Umbilical cord (tissue), 2 donors: Measurements from ENCODE around the gene DAD1. TPM values are rescaled to one million over a fixed set of nuclear protein-coding genes. Genes with fewer than 3 reads are reported as not detected.
"Not testable (repeated sequence)": the region's sequence is repeated elsewhere in the genome, so short reads cannot be mapped to it uniquely, and the experiment has no call there.

Experiments used
- DNase-seq: peaks from one replicate; pipeline ENCODE4 v3.0.0-alpha.2; 2015; ENCODE audit warnings: low spot score
- total RNA-seq: library from RNA; depleted of rRNA; stranded (reverse); fragments of >200 nt; gene quantifications from one replicate; pipeline ENCODE4 v1.2.3, GENCODE V29; 2014; ENCODE audit warnings: low replicate concordance; ENCODE audit not compliant: insufficient read depth

DAD1 gene
- total RNA-seq, 1 donor from 2014 or later = 160 TPM

GRCh38 chr14:22569106-22569736 lies 19.8 kb downstream of the DAD1 start:
- no peak for DNase-seq

GRCh38 chr14:22567437-22567836 lies 21.6 kb downstream of the DAD1 start:
- no peak for DNase-seq

GRCh38 chr14:22566845-22567244 lies 22.2 kb downstream of the DAD1 start:
- no peak for DNase-seq

GRCh38 chr14:22566266-22566665 lies 22.8 kb downstream of the DAD1 start:
- not testable (repeated sequence) for DNase-seq

GRCh38 chr14:22565391-22565945 lies 23.6 kb downstream of the DAD1 start:
- no peak for DNase-seq

GRCh38 chr14:22564463-22564862 lies 24.6 kb downstream of the DAD1 start:
- no peak for DNase-seq

- DNase-seq = peak; percentile 48
Observed at GRCh38 chr14:22563987-22564386, 25.0 kb downstream of the DAD1 start.

- DNase-seq = no peak
Observed at GRCh38 chr14:22561661-22562579, 27.1 kb downstream of the DAD1 start.

GRCh38 chr14:22561366-22561660 lies 27.7 kb downstream of the DAD1 start:
- no peak for DNase-seq

- no peak for DNase-seq
Observed at GRCh38 chr14:22560662-22561365, 28.2 kb downstream of the DAD1 start.

- DNase-seq = no peak
Observed at GRCh38 chr14:22559041-22559440, 30.0 kb downstream of the DAD1 start.

- DNase-seq = no peak
Observed at GRCh38 chr14:22558221-22558913, 30.7 kb downstream of the DAD1 start.

- no peak for DNase-seq
Observed at GRCh38 chr14:22557846-22558220, 31.2 kb downstream of the DAD1 start.

GRCh38 chr14:22556990-22557623 lies 31.9 kb downstream of the DAD1 start:
- DNase-seq = peak; percentile 68

GRCh38 chr14:22556021-22556989 lies 32.7 kb downstream of the DAD1 start:
- no peak for DNase-seq

GRCh38 chr14:22555384-22556011 lies 33.5 kb downstream of the DAD1 start:
- no peak for DNase-seq

GRCh38 chr14:22554498-22555383 lies 34.3 kb downstream of the DAD1 start:
- DNase-seq = no peak

GRCh38 chr14:22553861-22554497 lies 35.0 kb downstream of the DAD1 start:
- not testable (repeated sequence) for DNase-seq
